ENCODE results near the gene UCK1.

The UCK1 gene

GRCh38 chr9:131503626-131504465 lies 27.2 kb downstream of the UCK1 start:
- Histone ChIP-seq H3F3A (ENCODE audit: low read depth) (no peaks in the 10 kb centered on the region), H3K79me2 (ENCODE audit: insufficient read depth, low read length) (peaks cover 21% of the 10 kb centered on the region), H3K27me3 (ENCODE audit: insufficient read depth, low read length, poor library complexity, severe bottlenecking) (no peaks in the 10 kb centered on the region), H3K4me1 (ENCODE audit: insufficient read depth, low read length, poor library complexity, severe bottlenecking) (peaks cover 14% of the 10 kb centered on the region), H3K9me2 (replicated peaks; ENCODE audit: low read depth, low read length) (no peaks in the 10 kb centered on the region), H3K4me3 (ENCODE audit: low read length, poor library complexity, severe bottlenecking) (peak overlapping the region; percentile 93), H4K20me1 (ENCODE audit: insufficient read depth, low read length, poor library complexity, severe bottlenecking) (peaks cover 5% of the 10 kb centered on the region), H3K9ac (ENCODE audit: low read depth, low read length, poor library complexity, severe bottlenecking) (peak overlapping the region; percentile 91), H3K9me3 (ENCODE audit: insufficient read depth, low read depth, low read length) (no peaks in the 10 kb centered on the region), H3K4me2 (ENCODE audit: low read depth, low read length, poor library complexity, severe bottlenecking) (peak overlapping the region; percentile 94), H3K36me3 (ENCODE audit: insufficient read depth, low read length) (peaks cover 17% of the 10 kb centered on the region; the same call in 1 of the 2 replicates), H2AFZ (ENCODE audit: low read length) (peak overlapping the region; percentile 98)
- TF ChIP-seq EZH2phosphoT487 (IDR thresholded peaks at IDR 0.05; ENCODE audit: borderline replicate concordance) (no peak), CTCF (conservative IDR thresholded peaks at IDR 0.05; ENCODE audit: low read length) (peak; percentile 44)

GRCh38 chr9:131502781-131503625 lies 28.1 kb downstream of the UCK1 start, which contains the start of gene POMT1:
Gene POMT1, plus strand, starts transcription at chr9:131502918. Its CDS starts 1,301 bp downstream, at chr9:131504219.
- no peaks in the 10 kb centered on the region for H3K9me2 ChIP-seq (replicated peaks; ENCODE audit: low read depth, low read length)
- peaks cover 21% of the 10 kb centered on the region for H3K79me2 ChIP-seq (ENCODE audit: insufficient read depth, low read length)
- peak within 1 kb of the TSS; percentile 94 for H3K4me2 ChIP-seq (ENCODE audit: low read depth, low read length, poor library complexity, severe bottlenecking)
- H2AFZ ChIP-seq (ENCODE audit: low read length): peak within 1 kb of the TSS; percentile 98
- peak within 1 kb of the TSS; percentile 91 for H3K9ac ChIP-seq (ENCODE audit: low read depth, low read length, poor library complexity, severe bottlenecking)
- no peaks in the 10 kb centered on the region for H3F3A ChIP-seq (ENCODE audit: low read depth)
- peaks cover 5% of the 10 kb centered on the region for H4K20me1 ChIP-seq (ENCODE audit: insufficient read depth, low read length, poor library complexity, severe bottlenecking)
- peaks cover 14% of the 10 kb centered on the region for H3K4me1 ChIP-seq (ENCODE audit: insufficient read depth, low read length, poor library complexity, severe bottlenecking)
- H3K9me3 ChIP-seq (ENCODE audit: insufficient read depth, low read depth, low read length): no peaks in the 10 kb centered on the region
- H3K27me3 ChIP-seq (ENCODE audit: insufficient read depth, low read length, poor library complexity, severe bottlenecking): no peaks in the 10 kb centered on the region
- H3K4me3 ChIP-seq (ENCODE audit: low read length, poor library complexity, severe bottlenecking): peak within 1 kb of the TSS; percentile 93
- TF ChIP-seq CTCF (conservative IDR thresholded peaks at IDR 0.05; ENCODE audit: low read length): no peak
- TF ChIP-seq EZH2phosphoT487 (IDR thresholded peaks at IDR 0.05; ENCODE audit: borderline replicate concordance): no peak
- peaks cover 26% of the 10 kb centered on the region; the same call in 1 of the 2 replicates for H3K36me3 ChIP-seq (ENCODE audit: insufficient read depth, low read length)

DNA sequence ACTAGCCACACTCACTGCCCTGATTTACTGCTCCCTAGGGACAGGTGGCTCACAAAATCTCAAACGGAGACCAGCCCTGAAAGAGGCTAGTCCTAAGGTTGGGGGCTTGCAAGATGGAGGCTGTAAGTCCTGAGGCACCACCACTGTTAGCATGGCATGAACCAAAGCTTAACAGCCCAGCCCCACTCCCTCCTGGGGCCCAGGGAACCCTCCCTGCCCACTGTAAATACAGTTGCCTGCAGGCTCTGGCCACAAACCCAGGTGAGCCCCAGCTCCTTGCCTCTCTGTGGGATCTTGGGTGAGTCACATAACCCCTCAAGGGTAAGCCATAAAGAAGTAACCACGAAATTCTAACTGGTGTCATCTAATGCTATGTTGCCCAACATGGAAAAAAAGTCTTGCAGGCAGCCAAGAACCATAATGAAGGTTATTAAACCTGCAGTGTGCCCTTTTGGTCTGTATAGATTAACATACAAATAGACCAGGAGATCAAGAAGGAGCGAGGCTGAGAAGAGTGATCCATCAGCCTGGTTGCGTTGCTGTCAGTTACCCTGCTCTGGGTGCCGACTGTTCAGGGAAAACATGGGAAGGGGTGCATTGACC lies 30.0 kb downstream of the UCK1 start:
- TF ChIP-seq EZH2phosphoT487 (IDR thresholded peaks at IDR 0.05; ENCODE audit: borderline replicate concordance) (no peak), CTCF (conservative IDR thresholded peaks at IDR 0.05; ENCODE audit: low read length) (no peak)
- peaks cover 14% of the 10 kb centered on the region for H3K4me1 ChIP-seq (ENCODE audit: insufficient read depth, low read length, poor library complexity, severe bottlenecking)
- peaks cover 38% of the 10 kb centered on the region; the same call in 1 of the 2 replicates for H3K36me3 ChIP-seq (ENCODE audit: insufficient read depth, low read length)
- peak overlapping the region; percentile 16 for H3K9ac ChIP-seq (ENCODE audit: low read depth, low read length, poor library complexity, severe bottlenecking)
- no peaks in the 10 kb centered on the region for H3K9me3 ChIP-seq (ENCODE audit: insufficient read depth, low read depth, low read length)
- H3K79me2 ChIP-seq (ENCODE audit: insufficient read depth, low read length): peaks cover 21% of the 10 kb centered on the region
- no peaks in the 10 kb centered on the region for H3F3A ChIP-seq (ENCODE audit: low read depth)
- no peaks in the 10 kb centered on the region for H3K9me2 ChIP-seq (replicated peaks; ENCODE audit: low read depth, low read length)
- H2AFZ ChIP-seq (ENCODE audit: low read length): no peak overlapping the region
- H3K27me3 ChIP-seq (ENCODE audit: insufficient read depth, low read length, poor library complexity, severe bottlenecking): no peaks in the 10 kb centered on the region
- H4K20me1 ChIP-seq (ENCODE audit: insufficient read depth, low read length, poor library complexity, severe bottlenecking): peaks cover 5% of the 10 kb centered on the region
- peak overlapping the region; percentile 94 for H3K4me2 ChIP-seq (ENCODE audit: low read depth, low read length, poor library complexity, severe bottlenecking)
- H3K4me3 ChIP-seq (ENCODE audit: low read length, poor library complexity, severe bottlenecking): peak overlapping the region; percentile 21
